GM19455 (cell line): ENCODE measurements around the gene RELL1.
A peak's percentile ranks its signal among the peaks of the same experiment; 100 is the strongest.

Experiments used
- ATAC-seq: cut with Tn5 transposase; IDR thresholded peaks from one replicate; pipeline ENCODE4 v1.9.1; 2021; ENCODE audit not compliant: unreplicated experiment

Gene RELL1

GRCh38 chr4:37686373-37687193 is at the start of gene RELL1:
Gene RELL1, minus strand, starts transcription at chr4:37686376. Its CDS starts 89 bp downstream, at chr4:37686287.
- ATAC-seq, result peak; percentile 78

DNA sequence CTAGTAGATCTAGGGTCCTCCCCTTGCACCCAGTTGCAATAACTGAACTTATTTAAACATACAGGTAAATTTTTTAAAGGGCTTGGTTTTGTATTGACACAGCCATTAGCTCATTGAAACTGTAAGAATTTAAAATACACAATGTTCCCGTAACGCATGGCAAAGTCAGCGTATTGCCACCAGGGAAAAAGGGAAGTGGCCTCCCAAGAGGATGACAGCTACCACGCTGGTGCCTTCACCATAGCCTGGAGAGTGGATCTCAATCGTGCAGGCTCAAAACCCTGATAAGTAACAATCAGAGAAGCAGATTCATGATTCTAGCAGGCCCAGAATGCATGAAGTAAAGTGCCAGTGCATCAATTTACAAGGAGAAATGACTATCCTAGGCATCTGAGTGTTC is 49.4 kb upstream of the RELL1 start:
- ATAC-seq, result no peak

DNA sequence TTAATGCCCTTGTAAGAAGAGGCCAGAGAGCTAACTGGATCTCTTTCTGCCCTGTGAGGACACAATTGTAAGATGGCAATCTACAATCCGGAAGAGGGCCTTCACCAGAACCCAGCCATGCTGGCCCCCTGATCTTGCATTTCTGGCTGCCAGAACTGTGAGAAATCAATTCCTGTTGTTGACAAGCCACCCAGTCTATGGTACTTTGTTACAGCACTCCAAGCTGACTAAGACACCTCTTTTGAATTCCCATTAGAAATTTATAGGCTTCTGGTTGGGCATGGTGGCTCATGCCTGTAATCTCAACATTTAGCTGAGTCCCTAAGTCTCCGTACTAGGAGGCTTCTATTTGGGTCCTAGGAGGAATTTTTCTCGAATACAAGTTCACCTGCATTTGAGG is 48.8 kb upstream of the RELL1 start:
- no peak for ATAC-seq

GRCh38 chr4:37733240-37733867 is 47.2 kb upstream of the RELL1 start:
- ATAC-seq, result no peak

- ATAC-seq, result peak; percentile 73
Observed at GRCh38 chr4:37732526-37733186, 46.5 kb upstream of the RELL1 start.

GRCh38 chr4:37729649-37730004 is 43.5 kb upstream of the RELL1 start:
- no peak for ATAC-seq

GRCh38 chr4:37728064-37728463 is 41.9 kb upstream of the RELL1 start:
- ATAC-seq, result no peak

- no peak for ATAC-seq
Observed at GRCh38 chr4:37727635-37728034, 41.5 kb upstream of the RELL1 start.

DNA sequence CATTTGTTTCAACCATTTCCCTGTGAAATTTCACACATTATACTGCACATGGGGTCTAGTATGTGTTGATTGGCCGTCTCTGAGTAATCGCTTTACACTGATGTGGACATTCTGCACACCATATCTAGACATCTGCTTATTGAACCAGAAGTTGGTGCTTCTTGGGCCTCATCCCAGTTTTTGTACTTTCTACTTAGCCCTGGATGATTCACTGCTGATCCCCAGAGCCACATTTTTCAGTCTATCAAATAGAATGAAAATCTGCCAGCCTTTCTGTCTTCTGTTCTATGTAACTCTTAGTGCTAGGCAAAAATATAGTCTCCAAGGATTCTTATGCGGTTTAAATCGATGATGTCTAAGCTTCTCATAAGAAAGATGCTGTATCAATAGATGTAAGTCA is 40.5 kb upstream of the RELL1 start:
- ATAC-seq, result no peak

DNA sequence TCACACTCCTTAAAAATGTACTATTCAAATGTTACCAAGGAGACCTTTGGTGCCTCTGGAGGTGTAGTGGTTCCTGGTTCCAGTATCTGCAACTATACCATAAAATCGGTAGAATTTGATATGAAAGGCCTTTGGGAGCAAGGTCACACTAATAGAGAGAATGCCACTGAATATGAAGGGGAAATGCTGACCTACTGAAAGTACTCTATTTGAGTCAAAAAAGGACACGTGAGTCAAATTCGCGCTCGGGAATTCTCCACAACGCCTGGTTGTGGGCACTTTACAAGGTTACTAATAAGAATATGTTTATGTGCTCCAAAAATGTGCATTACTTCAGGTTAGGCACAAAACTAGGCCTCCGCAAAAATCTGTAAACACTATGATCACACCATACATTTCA is 39.5 kb upstream of the RELL1 start:
- ATAC-seq, result peak; percentile 56

DNA sequence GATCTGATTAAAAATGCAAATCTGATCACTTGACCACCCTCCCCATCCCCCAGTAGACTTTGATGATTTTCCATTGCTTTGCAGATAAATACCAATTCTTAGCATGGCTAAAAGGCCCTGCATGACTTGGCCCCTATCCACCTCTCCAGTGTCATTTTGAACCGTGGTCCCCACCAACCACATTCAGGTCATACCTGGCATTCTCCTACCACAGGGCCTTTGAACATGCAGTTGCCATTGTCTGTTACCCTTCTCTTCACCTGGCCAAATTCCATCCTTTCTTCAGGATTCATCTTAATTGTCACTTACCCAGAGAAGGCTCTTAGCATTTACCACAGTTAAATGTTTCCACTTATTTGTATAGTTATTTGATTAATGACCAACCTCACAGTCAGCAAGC is 36.9 kb upstream of the RELL1 start:
- no peak for ATAC-seq

GRCh38 chr4:37721995-37722638 is 35.9 kb upstream of the RELL1 start:
- no peak for ATAC-seq

DNA sequence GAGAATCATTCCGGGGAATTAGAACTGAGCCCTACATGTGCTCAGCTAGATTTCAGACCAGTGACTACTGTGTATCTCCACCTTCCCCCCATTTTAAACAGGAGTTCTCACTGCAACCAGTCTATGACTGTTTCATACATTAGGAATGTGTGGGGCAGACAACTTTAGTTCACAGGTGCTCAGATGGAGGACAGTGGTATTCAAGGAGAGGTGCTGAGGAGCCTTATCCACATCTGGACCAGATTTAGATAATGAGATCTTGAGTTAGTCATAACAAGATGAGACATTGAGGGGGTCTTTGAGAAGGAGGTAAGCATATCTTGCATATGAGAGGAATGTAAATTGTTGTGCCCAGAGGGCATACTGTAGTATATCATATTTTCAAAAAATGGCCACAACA is 32.8 kb upstream of the RELL1 start:
- ATAC-seq, result no peak

- no peak for ATAC-seq
Observed at GRCh38 chr4:37717576-37717975, 31.4 kb upstream of the RELL1 start.

- peak; percentile 71 for ATAC-seq
Observed at GRCh38 chr4:37715889-37716402, 29.8 kb upstream of the RELL1 start.

DNA sequence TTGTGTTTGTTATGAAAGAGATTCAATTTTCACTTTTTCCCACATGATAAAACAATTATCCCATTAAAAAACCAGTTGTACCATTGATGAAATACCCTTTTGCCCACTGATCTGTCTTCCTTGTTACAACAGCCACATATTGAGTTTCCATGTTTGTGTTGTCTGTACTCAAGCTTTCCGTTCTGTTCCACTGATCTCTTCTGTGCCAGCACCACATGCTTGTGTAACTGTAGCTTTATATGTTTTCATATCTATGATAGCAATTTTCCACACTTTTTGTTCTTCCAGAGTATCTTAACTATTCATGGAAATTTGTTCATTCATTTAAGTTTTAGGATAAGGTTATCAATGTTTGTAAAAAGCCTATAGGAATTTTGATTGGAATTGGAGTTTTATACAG is 24.3 kb upstream of the RELL1 start:
- ATAC-seq, result no peak

DNA sequence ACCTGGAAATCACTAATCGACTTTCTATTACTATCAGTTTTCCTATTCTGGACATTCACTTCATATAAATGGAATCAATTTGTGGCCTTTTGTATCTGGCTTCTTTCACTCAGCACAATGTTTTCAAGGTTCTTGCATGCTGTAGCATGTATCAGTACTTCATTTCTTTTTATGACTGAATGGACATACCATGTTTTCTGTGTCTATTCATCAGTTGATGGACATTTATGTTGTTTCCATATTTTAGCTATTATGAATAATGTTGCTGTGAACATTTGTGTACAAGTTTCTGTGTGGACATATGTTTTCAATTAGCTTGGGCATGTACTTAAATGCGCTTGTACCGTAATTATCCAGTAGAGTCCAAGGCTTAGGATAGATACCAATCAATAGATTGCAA is 19.9 kb upstream of the RELL1 start:
- no peak for ATAC-seq

GRCh38 chr4:37705571-37705970 is 19.4 kb upstream of the RELL1 start:
- no peak for ATAC-seq

DNA sequence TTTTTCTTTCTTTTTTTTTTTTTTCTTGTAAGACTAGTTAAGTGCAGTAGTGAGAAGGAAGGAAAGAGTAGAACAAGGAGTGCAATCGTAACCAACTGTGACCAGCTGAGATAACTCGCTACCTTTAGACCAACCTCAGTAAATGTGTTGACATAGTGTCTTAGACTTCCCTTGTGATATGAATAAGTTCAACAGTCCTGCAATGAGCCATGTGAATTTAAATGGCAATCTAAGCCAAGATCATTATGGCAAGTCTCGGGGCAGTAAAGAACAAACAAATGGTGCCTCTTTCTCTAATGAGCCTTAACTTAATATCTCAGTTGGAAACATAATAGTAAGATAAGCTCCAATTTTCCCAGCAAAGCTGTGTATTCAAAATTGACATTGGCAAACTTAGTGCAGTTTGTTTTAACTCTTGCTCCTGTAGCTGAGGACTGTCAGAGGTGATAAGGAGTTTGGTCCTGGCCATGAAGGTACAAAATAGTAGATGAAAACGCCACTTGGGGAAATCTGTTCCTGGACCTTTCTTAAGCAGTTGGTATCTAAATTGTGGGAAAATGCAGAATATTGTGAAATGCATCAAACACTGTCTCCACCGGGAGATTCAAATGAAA is 13.8 kb upstream of the RELL1 start:
- no peak for ATAC-seq

GRCh38 chr4:37697566-37697965 is 11.4 kb upstream of the RELL1 start:
- ATAC-seq, result no peak
